Spinal cord (tissue), 4 donors: ENCODE data around the gene ARHGEF7. TPM values are rescaled to one million over a fixed set of nuclear protein-coding genes. Genes with fewer than 3 reads are reported as not detected.

ENCODE experiments used
- polyA plus RNA-seq, 2 donors: library from polyadenylated mRNA; unstranded; fragments of 120-200 nt; gene quantifications; one replicate each; pipeline ENCODE4 v1.2.1, GENCODE V29; 2013; ENCODE audit not compliant: insufficient read length in 2 of 2
- total RNA-seq, 2 donors: library from RNA; depleted of rRNA in 1 of 2; stranded (reverse); fragments of 120-200 nt in 1 of 2; fragments of >200 nt in 1 of 2; gene quantifications; one replicate each; pipeline versions ENCODE4 v1.2.3 to v1.2.4, GENCODE V29; 2013 to 2014

Gene ARHGEF7
- total and polyA plus RNA-seq, 4 donors: 66.1 to 140 (median 120) TPM

Other genes starting within 250 kb of the ARHGEF7 start
- gene ANKRD10, start 200.2 kb upstream of the ARHGEF7 start, total RNA-seq: 100 to 1,000 TPM; 190 to 192 TPM
- 100 to 1,000 TPM; 187 to 221 TPM for gene ANKRD10, start 200.2 kb upstream of the ARHGEF7 start, polyA plus RNA-seq
- gene TEX29, start 205.3 kb downstream of the ARHGEF7 start, total RNA-seq: under 1 TPM; 0.30 to 0.61 TPM
- gene TEX29, start 205.3 kb downstream of the ARHGEF7 start, polyA plus RNA-seq: under 1 TPM in 1 of 2 donors, not detected in 1; 0.75 TPM